Subcutaneous adipose tissue (tissue), 4 donors: ENCODE results near the gene TEDC1. TPM values are rescaled to one million over a fixed set of nuclear protein-coding genes. Genes with fewer than 3 reads are reported as not detected.

Experiments used
- total RNA-seq, 4 donors: library from RNA; depleted of rRNA; stranded (reverse); fragments of >200 nt; gene quantifications; one replicate each; pipeline ENCODE4 v1.1.0, GENCODE V29; 2016
- TF ChIP-seq, protein P1 (sequence below): fragments of 450-650 bp; IDR thresholded peaks from one replicate; pipeline ENCODE4 v1.5.1; 2016; ENCODE audit warnings: low read depth, mild to moderate bottlenecking, control low read depth, antibody characterized with exemption, moderate library complexity

The TEDC1 gene
- total RNA-seq, 4 donors from 2014 or later: 1.3 to 3.5 (median 2.1) TPM

DNA sequence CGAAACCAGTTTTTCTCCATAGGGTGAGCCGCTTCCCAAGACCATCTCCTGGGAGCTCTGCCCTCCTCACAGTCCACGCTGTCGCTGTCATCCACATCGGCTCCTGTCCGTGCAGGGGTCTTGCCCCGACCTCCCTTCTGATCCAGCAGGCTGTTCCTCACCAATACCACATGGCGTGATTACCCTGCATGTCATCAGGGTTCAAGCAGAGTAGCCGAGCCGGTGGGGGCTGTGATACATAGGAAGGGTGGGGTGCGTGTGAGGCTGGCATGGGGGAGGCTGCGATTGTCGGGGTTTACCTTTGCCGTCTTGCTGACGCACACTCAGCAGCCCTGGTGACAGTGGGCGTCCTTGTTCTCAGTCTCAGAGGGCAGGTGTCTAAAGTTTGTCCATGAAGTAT is 17.0 kb downstream of the TEDC1 start:
- TF ChIP-seq, protein P1, sequence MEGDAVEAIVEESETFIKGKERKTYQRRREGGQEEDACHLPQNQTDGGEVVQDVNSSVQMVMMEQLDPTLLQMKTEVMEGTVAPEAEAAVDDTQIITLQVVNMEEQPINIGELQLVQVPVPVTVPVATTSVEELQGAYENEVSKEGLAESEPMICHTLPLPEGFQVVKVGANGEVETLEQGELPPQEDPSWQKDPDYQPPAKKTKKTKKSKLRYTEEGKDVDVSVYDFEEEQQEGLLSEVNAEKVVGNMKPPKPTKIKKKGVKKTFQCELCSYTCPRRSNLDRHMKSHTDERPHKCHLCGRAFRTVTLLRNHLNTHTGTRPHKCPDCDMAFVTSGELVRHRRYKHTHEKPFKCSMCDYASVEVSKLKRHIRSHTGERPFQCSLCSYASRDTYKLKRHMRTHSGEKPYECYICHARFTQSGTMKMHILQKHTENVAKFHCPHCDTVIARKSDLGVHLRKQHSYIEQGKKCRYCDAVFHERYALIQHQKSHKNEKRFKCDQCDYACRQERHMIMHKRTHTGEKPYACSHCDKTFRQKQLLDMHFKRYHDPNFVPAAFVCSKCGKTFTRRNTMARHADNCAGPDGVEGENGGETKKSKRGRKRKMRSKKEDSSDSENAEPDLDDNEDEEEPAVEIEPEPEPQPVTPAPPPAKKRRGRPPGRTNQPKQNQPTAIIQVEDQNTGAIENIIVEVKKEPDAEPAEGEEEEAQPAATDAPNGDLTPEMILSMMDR: no peak

DNA sequence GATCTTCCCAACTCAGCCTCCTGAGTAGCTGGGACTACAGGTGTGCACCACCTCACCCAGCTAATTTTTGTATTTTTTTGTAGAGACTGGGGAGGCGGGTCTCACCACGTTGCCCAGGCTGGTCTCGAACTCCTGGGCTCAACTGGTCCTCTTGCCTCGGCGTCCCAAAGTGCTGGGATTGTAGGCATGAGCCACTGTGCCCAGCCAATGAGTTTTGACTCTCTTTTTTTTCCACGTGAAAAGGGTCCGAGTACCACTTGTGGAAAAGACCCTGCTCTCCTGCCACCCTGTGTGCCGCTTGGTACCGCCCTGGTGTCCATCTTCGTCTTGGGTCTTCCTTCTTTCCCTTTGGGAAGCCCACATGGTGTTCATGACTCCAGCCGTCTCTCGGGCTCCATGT is 17.6 kb downstream of the TEDC1 start:
- TF ChIP-seq, protein P1: no peak

DNA sequence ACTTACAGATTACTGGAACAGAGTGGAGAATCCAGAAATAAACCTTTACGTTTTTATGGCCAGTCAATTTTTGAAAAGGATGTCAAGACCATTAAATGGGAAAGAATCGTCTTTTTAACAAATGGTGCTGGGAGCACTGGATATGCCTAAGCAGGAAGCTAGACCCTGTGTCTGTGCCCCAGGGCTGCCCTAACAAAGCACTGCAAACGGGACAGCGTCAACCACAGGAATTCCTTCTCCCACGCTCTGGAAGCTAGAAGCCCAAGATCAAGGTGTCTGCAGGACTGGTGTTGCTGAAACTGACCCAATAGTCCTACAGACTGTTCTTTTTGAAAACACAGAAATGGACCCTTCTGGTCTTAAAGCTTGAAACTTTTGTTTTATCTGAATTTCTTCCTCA is 26.1 kb downstream of the TEDC1 start:
- TF ChIP-seq, protein P1: no peak

DNA sequence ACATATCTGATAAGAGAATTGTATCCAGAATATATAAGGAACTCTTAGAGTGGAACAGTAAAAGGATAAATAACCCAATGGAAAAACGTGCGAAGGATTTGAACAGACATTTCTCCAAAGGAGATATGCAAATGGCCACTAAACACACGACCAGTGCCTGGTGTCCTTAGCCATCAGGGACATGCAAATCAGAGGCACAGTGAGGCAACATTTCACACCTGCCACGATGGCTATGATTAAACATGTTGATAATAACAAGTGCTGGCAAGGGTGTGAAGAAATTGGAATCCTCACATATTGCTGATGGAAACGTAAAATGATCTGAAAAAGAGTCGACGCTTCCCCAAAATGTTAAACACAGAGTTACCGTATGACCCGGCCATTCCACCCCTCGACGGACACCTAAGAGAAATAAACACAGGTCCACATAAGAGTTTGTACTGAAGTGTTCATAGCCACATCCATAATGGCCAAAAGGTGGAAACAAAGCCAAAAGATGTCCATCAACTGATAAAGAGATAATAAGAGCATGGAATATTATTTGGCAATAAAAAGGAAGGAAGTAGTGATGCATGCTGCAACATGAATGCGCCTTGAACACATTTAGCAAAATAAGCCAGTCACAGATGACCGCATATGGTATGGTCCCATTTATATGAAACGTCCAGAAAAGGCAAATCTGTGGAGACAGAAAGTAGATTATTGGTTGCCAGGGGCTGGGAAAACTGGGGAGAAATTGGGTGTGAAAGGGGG is 29.1 kb downstream of the TEDC1 start:
- TF ChIP-seq, protein P1: no peak

DNA sequence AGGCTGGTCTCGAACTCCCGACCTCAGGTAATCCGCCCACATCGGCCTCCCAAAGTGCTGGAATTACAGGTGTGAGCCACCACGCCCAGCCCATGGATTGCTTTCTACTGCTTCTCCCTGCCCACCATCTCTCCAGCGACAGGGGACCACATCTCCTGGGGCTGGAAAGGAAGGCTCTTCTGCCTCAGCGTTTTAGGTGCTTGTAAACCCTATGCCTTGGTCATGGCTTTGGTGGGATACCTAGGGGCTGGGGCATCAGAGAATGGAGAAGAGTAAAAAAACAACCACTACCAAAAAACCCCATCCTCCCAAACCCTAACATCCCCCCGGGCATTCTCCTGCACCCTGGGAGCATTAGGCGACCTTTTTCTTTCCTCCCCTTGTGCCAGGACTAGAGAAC is 34.3 kb downstream of the TEDC1 start:
- TF ChIP-seq, protein P1: no peak

DNA sequence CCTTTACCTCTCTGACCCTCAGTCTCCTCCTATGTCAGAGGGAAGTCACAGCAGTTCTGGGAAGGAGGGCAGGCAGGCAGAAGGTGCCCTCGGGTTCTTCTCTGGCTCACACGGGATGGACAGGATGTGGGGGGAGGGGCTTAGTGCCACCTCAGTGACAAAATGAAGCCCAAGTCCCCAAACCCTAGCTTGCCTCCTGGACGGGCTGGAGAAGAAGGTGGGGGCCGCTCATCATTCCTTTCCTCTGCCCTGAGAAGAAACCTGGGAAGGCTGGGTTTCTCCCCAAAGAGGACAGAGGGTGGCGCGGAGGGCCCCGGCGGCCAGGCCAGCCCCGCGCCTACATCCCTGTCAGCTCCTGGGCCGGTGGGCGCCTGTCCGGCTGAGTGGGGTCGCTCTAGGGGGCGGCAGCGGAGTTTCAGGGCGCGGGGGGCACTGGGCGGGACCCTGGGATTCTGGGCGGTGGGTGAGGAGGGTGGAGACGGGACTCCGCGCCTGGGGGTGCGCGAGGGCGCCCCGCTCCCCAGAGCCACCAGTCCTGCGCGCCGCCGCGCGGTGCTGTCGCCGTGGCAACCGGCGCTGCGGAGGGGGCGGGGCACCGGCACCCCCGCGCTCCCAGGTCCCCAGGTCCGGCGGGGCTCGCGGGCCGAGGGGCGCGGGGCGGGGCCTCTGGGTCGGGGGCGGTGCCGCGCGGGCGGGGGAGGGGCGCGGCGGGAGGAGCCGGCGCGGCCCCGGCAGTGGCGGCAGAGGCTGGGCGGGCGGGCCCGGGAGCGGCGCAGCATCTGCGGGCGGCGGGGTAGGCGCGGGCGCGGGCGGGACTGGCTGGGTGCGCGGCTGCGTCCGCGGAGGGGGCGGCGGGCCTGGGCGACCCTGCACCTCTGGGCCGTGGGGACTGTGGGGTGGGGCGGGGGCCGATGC is 35.1 kb downstream of the TEDC1 start, which contains the start of gene TMEM121:
Gene TMEM121 (plus strand): TSS at position 723 of the 915 bp plus-strand sequence. CDS start 2,252 bp downstream, outside the sequence.
- TF ChIP-seq, protein P1: no peak
